WTC11 (cell line): Measurements from ENCODE around the gene BNC2.

ENCODE experiments used
- CTCF ChIP-seq: fragments of 200-600 bp; IDR thresholded peaks from 2 replicates; pipeline ENCODE4 v1.8.0; 2022; ENCODE audit warnings: antibody characterized with exemption
- TP53 ChIP-seq: sonication (generic); formaldehyde crosslinking; IDR thresholded peaks from 2 replicates; pipeline ENCODE4 v1.8.1; 2023; ENCODE audit warnings: mild to moderate bottlenecking, missing genetic modification reagents
- ZBTB43 ChIP-seq: sonication (generic); formaldehyde crosslinking; IDR thresholded peaks from 2 replicates; pipeline ENCODE4 v1.8.1; 2023; ENCODE audit warnings: mild to moderate bottlenecking, missing genetic modification reagents
- ZNF671 ChIP-seq: fragments of 250-450 bp; sonication (Bioruptor Pico); IDR thresholded peaks from 2 replicates; pipeline ENCODE4 v1.8.0; 2021; ENCODE audit warnings: mild to moderate bottlenecking

- TF ChIP-seq ZBTB43 (CRISPR knock-in tag), result no peak
- TF ChIP-seq CTCF, result no peak
- no peak for TF ChIP-seq TP53 (CRISPR knock-in tag)
- TF ChIP-seq ZNF671 (CRISPR knock-in tag), result no peak
Observed at GRCh38 chr9:16912197-16912596, 41.7 kb upstream of the BNC2 start.
